Non-pigmented ciliary epithelial cell (primary cell): Measurements from ENCODE around the gene ESPNL.

ENCODE experiments used
- DNase-seq: peaks from one replicate; pipeline ENCODE4 v3.0.0-alpha.2; 2010; ENCODE audit warnings: low read depth

The ESPNL gene

DNA sequence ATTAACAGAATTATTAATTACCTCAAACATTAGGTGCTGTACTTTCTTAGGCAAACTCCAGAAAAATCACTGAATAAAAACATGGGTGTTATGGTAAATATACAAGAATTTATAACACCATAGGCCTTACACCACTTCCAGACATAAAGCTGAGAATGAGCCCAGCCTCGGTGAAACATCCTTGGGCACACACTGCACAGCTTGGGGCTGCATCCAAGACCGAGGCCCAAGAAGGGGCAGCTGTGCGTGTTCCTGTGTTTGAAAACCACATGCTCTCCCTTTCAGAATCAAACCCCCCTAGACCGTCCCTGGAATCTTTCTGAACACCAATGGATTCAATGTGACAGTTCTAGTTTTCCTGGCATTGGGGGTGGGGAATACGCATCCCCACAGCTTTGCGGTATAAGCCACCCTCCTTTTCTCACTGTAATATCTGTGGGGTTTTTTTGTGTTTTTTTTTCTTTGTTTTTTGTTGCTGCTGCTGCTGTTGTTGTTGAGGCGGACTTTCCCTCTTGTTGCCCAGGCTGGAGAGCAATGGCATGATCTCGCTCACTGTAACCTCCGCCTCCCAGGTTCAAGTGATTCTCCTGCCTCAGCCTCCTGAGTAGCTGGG lies 71.5 kb downstream of the ESPNL start:
- no peak for DNase-seq

DNA sequence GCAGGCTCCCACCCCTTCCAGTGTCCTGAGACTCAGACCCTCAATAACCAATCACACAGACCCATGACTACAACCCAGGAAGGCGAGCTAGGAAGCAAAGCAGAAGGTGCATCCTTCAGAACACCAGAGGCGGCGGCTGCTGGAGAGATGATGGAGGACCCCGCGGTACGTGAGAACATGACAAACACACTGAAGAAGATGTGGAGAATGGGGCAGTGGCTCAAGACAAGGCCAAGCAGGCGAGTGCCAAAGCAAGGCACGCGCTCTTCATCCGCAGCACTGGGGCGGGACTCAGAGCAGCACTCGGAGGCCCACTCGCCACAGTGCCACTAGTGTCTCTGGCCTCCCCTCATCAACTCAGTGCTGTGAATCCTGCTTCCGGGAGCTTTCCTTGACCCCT lies 72.3 kb downstream of the ESPNL start:
- DNase-seq, result no peak

DNA sequence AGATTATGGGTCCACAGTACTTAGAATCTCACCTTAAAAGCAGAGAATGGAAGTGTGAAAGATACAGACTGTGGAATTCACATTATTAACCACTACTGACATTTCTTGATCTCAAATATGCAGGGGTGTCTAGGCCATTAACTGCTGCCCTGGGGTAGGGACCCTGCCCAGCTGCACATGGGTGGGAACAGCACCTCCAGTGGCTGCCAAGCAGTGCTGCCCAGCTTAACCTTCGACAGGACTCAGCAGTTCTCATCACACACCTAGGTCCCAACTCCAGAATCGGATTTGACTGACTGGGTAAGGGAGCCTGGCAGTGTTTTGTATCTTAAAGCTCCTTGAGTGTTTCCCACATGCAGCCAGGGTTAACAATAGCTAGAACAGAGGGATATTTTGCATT lies 73.6 kb downstream of the ESPNL start:
- DNase-seq, result no peak

DNA sequence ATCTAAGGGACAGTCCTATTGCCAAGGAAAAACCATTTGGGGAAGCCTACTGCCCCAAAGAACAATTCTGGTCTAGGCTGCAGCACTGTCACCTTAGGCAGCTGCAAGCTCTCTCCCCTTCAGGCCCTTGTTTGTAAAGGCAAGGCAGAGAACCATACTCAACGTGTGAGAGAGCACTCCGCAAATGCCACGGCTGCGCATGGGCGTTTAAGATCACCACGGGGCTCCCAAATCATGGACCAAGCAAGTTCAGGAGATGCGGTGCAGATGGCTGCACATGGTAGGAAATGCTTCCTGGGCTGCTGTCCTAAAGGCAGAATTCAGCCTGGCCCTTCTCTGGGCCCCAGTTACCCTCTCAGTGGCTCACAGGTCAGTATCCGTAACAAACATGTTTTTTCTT lies 74.2 kb downstream of the ESPNL start:
- no peak for DNase-seq

DNA sequence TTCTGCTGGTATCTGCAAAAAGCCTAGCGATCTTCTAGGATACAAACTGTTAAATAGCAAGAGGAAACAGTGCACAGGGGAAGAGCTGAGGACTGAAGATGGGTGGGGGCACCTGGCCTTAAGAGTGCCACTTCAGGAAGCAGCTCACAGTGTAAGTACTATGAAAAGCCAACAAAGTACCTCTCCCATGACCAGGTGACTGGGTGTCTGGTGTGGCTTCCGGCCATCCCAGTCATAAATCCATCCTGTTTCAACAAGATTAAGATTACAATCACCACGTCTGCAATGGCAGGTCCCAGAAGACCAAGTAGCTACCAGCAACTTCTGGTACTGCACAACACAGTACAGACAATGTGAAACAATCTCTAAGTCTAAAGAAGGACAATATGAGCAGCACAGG lies 74.6 kb downstream of the ESPNL start:
- no peak for DNase-seq

DNA sequence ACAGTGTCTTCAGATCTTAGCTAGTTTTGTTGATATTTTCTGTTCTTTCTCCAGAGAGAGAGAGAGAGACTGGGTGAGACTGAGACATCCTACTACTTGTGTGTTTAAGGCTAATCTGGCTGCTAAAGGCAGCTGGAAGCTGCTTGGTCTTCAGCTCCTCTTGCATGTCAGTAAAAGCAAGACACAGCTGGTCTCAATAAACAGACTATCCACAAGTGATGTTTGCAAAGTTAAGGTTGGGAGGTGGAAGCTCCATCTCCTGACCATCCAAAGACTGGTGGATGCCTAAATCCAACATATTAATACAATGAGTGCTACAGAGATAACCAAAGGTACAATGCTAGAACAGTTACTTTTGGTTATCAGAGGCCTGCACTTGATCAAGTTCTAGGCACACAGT lies 76.5 kb downstream of the ESPNL start:
- no peak for DNase-seq

DNA sequence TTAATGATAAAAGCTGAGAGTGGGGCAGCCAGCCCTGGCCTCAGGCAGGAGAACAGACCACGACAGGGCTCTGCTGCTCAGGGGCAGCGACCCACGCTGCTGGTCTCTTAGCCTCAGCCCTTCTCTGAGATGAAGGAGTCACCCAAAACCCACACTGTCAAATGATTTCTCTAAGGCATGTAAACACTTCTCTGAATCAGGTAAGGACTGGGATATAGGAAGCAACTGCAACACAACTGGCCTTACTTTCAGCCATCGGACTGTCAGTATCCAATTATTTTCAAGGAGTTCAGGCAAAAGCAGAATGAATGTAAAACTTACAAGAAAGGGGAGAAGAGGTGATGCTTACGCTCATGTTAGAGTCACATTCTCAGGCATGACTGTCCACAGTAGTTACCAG lies 80.4 kb downstream of the ESPNL start:
- no peak for DNase-seq

DNA sequence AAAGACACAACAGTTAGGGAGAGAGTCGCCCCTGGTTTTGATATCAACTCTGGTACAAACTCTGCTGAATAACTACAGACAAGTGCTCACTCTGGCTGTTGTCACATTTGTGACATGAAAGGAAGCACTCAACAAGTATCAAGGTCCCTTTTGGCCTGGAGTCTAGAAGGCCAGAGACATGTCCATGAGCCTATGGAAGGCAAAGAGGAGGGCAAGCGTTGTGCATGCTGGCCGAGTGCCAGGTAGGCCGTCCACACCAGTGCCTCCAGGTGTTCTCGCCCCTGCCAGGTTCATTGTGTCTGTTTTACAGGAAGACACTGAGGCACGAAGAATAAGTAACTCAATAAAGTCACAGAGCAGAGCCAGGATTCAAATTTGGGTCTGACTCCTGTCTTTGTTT lies 82.2 kb downstream of the ESPNL start:
- DNase-seq, result no peak
